ENCODE results near the gene CC2D2B.

GRCh38 chr10:96074776-96075175 is 167.0 kb downstream of the CC2D2B start:
- TF ChIP-seq POLR2A (IDR thresholded peaks at IDR 0.05; ENCODE audit: low read depth, low read length) (no peak), POLR2AphosphoS5 (IDR thresholded peaks at IDR 0.05; ENCODE audit: low read depth, low read length) (no peak), TAF1 (IDR thresholded peaks at IDR 0.05; ENCODE audit: low read depth, low read length) (no peak), PAX5 (IDR thresholded peaks at IDR 0.05; ENCODE audit: insufficient read depth, low read length, severe bottlenecking) (no peak), SPI1 (IDR thresholded peaks at IDR 0.05; ENCODE audit: low read depth, low read length) (no peak), POU2F2 (IDR thresholded peaks at IDR 0.05; ENCODE audit: low read depth, low read length) (no peak)
